Measurements from ENCODE around the gene NEURL3. TPM values are rescaled to one million over a fixed set of nuclear protein-coding genes. Genes with fewer than 3 reads are reported as not detected.

The NEURL3 gene
- total and polyA plus RNA-seq, 2 of the 8 experiments (the other 6 are each of a cell fraction or from before 2014, with no cell fraction given) = not detected

DNA sequence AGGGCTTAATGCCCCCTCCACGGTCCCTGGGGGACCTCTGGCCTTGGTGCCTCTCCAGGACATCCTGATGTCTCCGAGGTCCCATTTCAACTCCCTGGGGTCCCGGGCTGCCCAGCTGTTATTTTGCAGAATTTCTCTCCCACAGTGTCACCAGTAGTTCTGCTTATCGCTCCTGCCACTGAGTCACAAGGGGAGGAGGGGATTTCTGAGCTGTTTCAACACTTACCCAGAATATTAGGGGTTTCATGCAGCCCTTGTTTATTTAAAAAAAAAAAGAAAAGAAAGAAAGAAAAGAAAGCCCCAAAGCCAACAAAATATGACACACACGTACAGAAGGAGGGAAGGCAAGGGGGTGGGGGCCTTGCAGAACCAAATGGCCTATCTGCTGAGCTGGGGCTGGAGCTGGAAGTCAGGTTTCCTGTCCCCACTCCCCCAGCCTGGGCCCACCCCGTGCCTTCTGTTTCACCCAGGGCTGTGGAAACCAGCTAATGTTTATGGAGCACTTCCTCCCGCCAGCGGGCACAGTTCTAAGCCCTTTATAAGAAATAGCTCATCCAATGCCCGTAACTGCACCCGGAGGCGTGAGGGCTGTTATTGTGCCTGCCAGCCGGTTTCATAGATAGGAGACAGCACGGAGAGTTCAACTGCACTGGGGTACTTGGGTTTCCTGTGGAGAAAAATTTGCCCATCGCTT, 23.0 kb upstream of the NEURL3 start:
- Histone ChIP-seq H3K4me2 (ENCODE audit: insufficient read depth in 1 of 2, low read depth in 2 of 2, low read length in 2 of 2) (peak overlapping the region; percentile 59), H2AK5ac (ENCODE audit: low read depth, low read length) (no peak overlapping the region), H3K23ac (ENCODE audit: insufficient read length) (no peak overlapping the region), H4K91ac (replicated peaks; ENCODE audit: insufficient read length, low read length) (no peak overlapping the region), H3K79me2 (ENCODE audit: control insufficient read depth in 1 of 2, insufficient read depth in 2 of 2, low read length in 2 of 2) (no peaks in the 10 kb centered on the region), H4K8ac (ENCODE audit: extremely low read depth, insufficient read depth, low read length) (no peak overlapping the region), H4K20me1 (replicated peaks in 1 of 2; ENCODE audit: control insufficient read depth in 1 of 2, insufficient read depth in 2 of 2, low read length in 2 of 2) (no peaks in the 10 kb centered on the region), H3K14ac (ENCODE audit: insufficient read length) (no peak overlapping the region), H3K4ac (replicated peaks; ENCODE audit: insufficient read length, low read depth, low read length) (no peak overlapping the region), H3K4me3 (ENCODE audit: extremely low read depth in 1 of 4, insufficient read depth in 2 of 4, low read depth in 3 of 4, low read length in 4 of 4) (peak overlapping the region; percentile 34 to 63 (median 37); a peak in 5 of 8 replicates), H4K5ac (ENCODE audit: insufficient read length, low read depth, low read length) (no peak overlapping the region), H3K79me1 (ENCODE audit: low read depth, low read length) (no peaks in the 10 kb centered on the region), H3K23me2 (ENCODE audit: low read depth, low read length) (peaks cover 8% of the 10 kb centered on the region; the same call in 1 of the 2 replicates), H3K27ac (ENCODE audit: low read depth, low read length) (no peak overlapping the region), H3K18ac (ENCODE audit: extremely low read depth, low read length) (no peak overlapping the region; the same call in 1 of the 2 replicates), H2BK15ac (ENCODE audit: low read length) (no peak overlapping the region), H2BK20ac (ENCODE audit: low read length) (no peak overlapping the region), H2AFZ (ENCODE audit: low read length) (no peak overlapping the region), H3K27me3 (replicated peaks in 1 of 4; ENCODE audit: control insufficient read depth in 3 of 4, extremely low read depth in 1 of 4, insufficient read depth in 3 of 4, low read length in 3 of 4) (peaks cover 0 to 28% (median 22%) of the 10 kb centered on the region in 4 experiments; a peak in 6 of 7 replicates), H2BK5ac (ENCODE audit: low read depth, low read length) (no peak overlapping the region), H3K36me3 (ENCODE audit: control insufficient read depth in 2 of 4, insufficient read depth in 4 of 4, low read length in 3 of 4) (no peaks in the 10 kb centered on the region), H3K9ac (replicated peaks in 1 of 4; ENCODE audit: extremely low read depth in 1 of 4, low read depth in 3 of 4, low read length in 3 of 4) (no peak overlapping the region), H3K56ac (replicated peaks; ENCODE audit: insufficient read length, low read depth, low read length) (no peak overlapping the region), H2BK120ac (replicated peaks; ENCODE audit: low read depth, low read length) (no peak overlapping the region), H2BK12ac (ENCODE audit: low read depth, low read length) (no peak overlapping the region), H3K9me3 (ENCODE audit: insufficient read depth in 2 of 2, low read depth in 1 of 2, low read length in 1 of 2) (no peaks in the 10 kb centered on the region), H3K4me1 (replicated peaks in 1 of 4; ENCODE audit: control insufficient read depth in 3 of 4, insufficient read depth in 4 of 4, low read length in 3 of 4) (peaks cover 2 to 4% (median 3%) of the 10 kb centered on the region in 4 experiments)
- POLR2A ChIA-PET (ENCODE audit: partially characterized antibody) = no interaction called here
- TF ChIP-seq SP4 (IDR thresholded peaks at IDR 0.05; ENCODE audit: low read length) = no peak
- no peak for TF ChIP-seq POLR2A (IDR thresholded peaks at IDR 0.05; ENCODE audit: control extremely low read depth in 1 of 2, low read depth in 2 of 2, low read length in 2 of 2)
- FAIRE-seq = no peak
- 78% methylated on average over 13 of the region's 14 CpGs; no CpG with 5 or more reads in 1 of the 2 experiments for WGBS, 2 experiments (ENCODE audit: extremely low coverage in 1 of 2, insufficient coverage in 1 of 2, insufficient read length in 1 of 2, insufficient replicate concordance in 2 of 2, low coverage in 1 of 2, low lambda C conversion rate in 2 of 2, missing lambda C conversion rate in 1 of 2)
- no peak for DNase-seq (ENCODE audit: low read depth in 1 of 2, low spot score in 2 of 2)
- CTCF ChIA-PET (ENCODE audit: partially characterized antibody) = interaction anchor here (0.7 to 18.5 kb wide), 7 partner anchors 12 to 120 kb away, joined by 4 to 361 read pairs (median 5); no protein-coding TSS in a partner anchor

All from H1 (cell line).